ENCODE results near the gene HOXA11.
A peak's percentile ranks its signal among the peaks of the same experiment; 100 is the strongest.

The HOXA11 gene

GRCh38 chr7:27189997-27190748 lies 5.1 kb upstream of the HOXA11 start:
- no peaks in the 10 kb centered on the region for H3K9me3 Mint-ChIP-seq
- DNase-seq (ENCODE audit: low spot score in 2 of 2): no peak
- H3K4me1 Mint-ChIP-seq: peaks cover 41% of the 10 kb centered on the region
- H3K27ac Mint-ChIP-seq: peak overlapping the region; percentile 4
- peak overlapping the region; percentile 77 for H3K4me3 Mint-ChIP-seq
- H3K36me3 Mint-ChIP-seq: peaks cover 4% of the 10 kb centered on the region
- ATAC-seq: no peak

- Mint-ChIP-seq H3K4me1 (peaks cover 48% of the 10 kb centered on the region), H3K9me3 (no peaks in the 10 kb centered on the region), H3K27ac (no peak overlapping the region), H3K4me3 (peak overlapping the region; percentile 77), H3K36me3 (peaks cover 8% of the 10 kb centered on the region)
- ATAC-seq (no peak), DNase-seq (ENCODE audit: low spot score in 2 of 2) (no peak)
Observed at GRCh38 chr7:27189295-27189996, 4.4 kb upstream of the HOXA11 start.

GRCh38 chr7:27188386-27189294 lies 3.6 kb upstream of the HOXA11 start:
- no peak overlapping the region for H3K27ac Mint-ChIP-seq
- H3K36me3 Mint-ChIP-seq: peaks cover 8% of the 10 kb centered on the region
- no peak for ATAC-seq
- peak overlapping the region; percentile 77 for H3K4me3 Mint-ChIP-seq
- no peaks in the 10 kb centered on the region for H3K9me3 Mint-ChIP-seq
- DNase-seq (ENCODE audit: low spot score in 2 of 2): no peak
- H3K4me1 Mint-ChIP-seq: peaks cover 48% of the 10 kb centered on the region

- no peak for ATAC-seq
- Mint-ChIP-seq H3K9me3 (no peaks in the 10 kb centered on the region), H3K4me1 (peaks cover 48% of the 10 kb centered on the region), H3K4me3 (peak overlapping the region; percentile 77), H3K36me3 (peaks cover 8% of the 10 kb centered on the region), H3K27ac (no peak overlapping the region)
- no peak for DNase-seq (ENCODE audit: low spot score in 2 of 2)
Observed at GRCh38 chr7:27187475-27188385, 2.7 kb upstream of the HOXA11 start.

- ATAC-seq: no peak
- Mint-ChIP-seq H3K4me1 (peaks cover 48% of the 10 kb centered on the region), H3K4me3 (peak overlapping the region; percentile 77), H3K36me3 (peaks cover 8% of the 10 kb centered on the region), H3K9me3 (no peaks in the 10 kb centered on the region), H3K27ac (no peak overlapping the region)
- no peak for DNase-seq (ENCODE audit: low spot score in 2 of 2)
Observed at GRCh38 chr7:27186668-27187474, 1.8 kb upstream of the HOXA11 start.

GRCh38 chr7:27185854-27186667 lies 1.0 kb upstream of the HOXA11 start:
- Mint-ChIP-seq H3K4me1 (peaks cover 48% of the 10 kb centered on the region), H3K36me3 (peaks cover 8% of the 10 kb centered on the region), H3K27ac (no peak overlapping the region), H3K4me3 (peak overlapping the region; percentile 81), H3K9me3 (no peaks in the 10 kb centered on the region)
- ATAC-seq: no peak
- no peak for DNase-seq (ENCODE audit: low spot score in 2 of 2)

- H3K4me3 Mint-ChIP-seq: peak overlapping the region; percentile 81
- peaks cover 54% of the 10 kb centered on the region for H3K4me1 Mint-ChIP-seq
- H3K36me3 Mint-ChIP-seq: peaks cover 8% of the 10 kb centered on the region
- no peaks in the 10 kb centered on the region for H3K9me3 Mint-ChIP-seq
- DNase-seq (ENCODE audit: low spot score in 2 of 2): peak in 1 of 2 donors; percentile 67
- H3K27ac Mint-ChIP-seq: no peak overlapping the region
- peak; percentile 63 for ATAC-seq
Observed at GRCh38 chr7:27184337-27185012, 557 bp downstream of the HOXA11 start.

- Mint-ChIP-seq H3K27ac (no peak overlapping the region), H3K4me1 (peaks cover 50% of the 10 kb centered on the region), H3K4me3 (peak overlapping the region; percentile 81), H3K9me3 (no peaks in the 10 kb centered on the region), H3K36me3 (peaks cover 8% of the 10 kb centered on the region)
- no peak for ATAC-seq
- DNase-seq (ENCODE audit: low spot score in 2 of 2): no peak
Observed at GRCh38 chr7:27183682-27184336, 1.2 kb downstream of the HOXA11 start.

- Mint-ChIP-seq H3K9me3 (no peaks in the 10 kb centered on the region), H3K4me1 (peaks cover 43% of the 10 kb centered on the region), H3K36me3 (peaks cover 8% of the 10 kb centered on the region), H3K4me3 (peak overlapping the region; percentile 81), H3K27ac (no peak overlapping the region)
- ATAC-seq (no peak), DNase-seq (ENCODE audit: low spot score in 2 of 2) (no peak)
Observed at GRCh38 chr7:27182861-27183681, 2.0 kb downstream of the HOXA11 start.

GRCh38 chr7:27182285-27182841 lies 2.7 kb downstream of the HOXA11 start:
- no peak for DNase-seq (ENCODE audit: low spot score in 2 of 2)
- H3K27ac Mint-ChIP-seq: no peak overlapping the region
- H3K36me3 Mint-ChIP-seq: peaks cover 8% of the 10 kb centered on the region
- H3K9me3 Mint-ChIP-seq: no peaks in the 10 kb centered on the region
- H3K4me1 Mint-ChIP-seq: peaks cover 36% of the 10 kb centered on the region
- H3K4me3 Mint-ChIP-seq: no peak overlapping the region
- ATAC-seq: no peak

- DNase-seq (ENCODE audit: low spot score in 2 of 2): no peak
Observed at GRCh38 chr7:27181795-27182275, 3.2 kb downstream of the HOXA11 start.

More at GRCh38 chr7:27181795-27182275, 3.2 kb downstream of the HOXA11 start:
- H3K4me3 Mint-ChIP-seq: no peak overlapping the region
- no peak for ATAC-seq
- peaks cover 8% of the 10 kb centered on the region for H3K36me3 Mint-ChIP-seq
- H3K4me1 Mint-ChIP-seq: peaks cover 35% of the 10 kb centered on the region
- H3K9me3 Mint-ChIP-seq: no peaks in the 10 kb centered on the region
- H3K27ac Mint-ChIP-seq: no peak overlapping the region
